Measurements from ENCODE around the gene ANAPC1. TPM values are rescaled to one million over a fixed set of nuclear protein-coding genes. Genes with fewer than 3 reads are reported as not detected.
"Not testable (repeated sequence)": the region's sequence is repeated elsewhere in the genome, so short reads cannot be mapped to it uniquely, and the experiment has no call there.

Gene ANAPC1
- total RNA-seq, 2 donors from 2014 or later = 73.3 to 146 TPM

DNA sequence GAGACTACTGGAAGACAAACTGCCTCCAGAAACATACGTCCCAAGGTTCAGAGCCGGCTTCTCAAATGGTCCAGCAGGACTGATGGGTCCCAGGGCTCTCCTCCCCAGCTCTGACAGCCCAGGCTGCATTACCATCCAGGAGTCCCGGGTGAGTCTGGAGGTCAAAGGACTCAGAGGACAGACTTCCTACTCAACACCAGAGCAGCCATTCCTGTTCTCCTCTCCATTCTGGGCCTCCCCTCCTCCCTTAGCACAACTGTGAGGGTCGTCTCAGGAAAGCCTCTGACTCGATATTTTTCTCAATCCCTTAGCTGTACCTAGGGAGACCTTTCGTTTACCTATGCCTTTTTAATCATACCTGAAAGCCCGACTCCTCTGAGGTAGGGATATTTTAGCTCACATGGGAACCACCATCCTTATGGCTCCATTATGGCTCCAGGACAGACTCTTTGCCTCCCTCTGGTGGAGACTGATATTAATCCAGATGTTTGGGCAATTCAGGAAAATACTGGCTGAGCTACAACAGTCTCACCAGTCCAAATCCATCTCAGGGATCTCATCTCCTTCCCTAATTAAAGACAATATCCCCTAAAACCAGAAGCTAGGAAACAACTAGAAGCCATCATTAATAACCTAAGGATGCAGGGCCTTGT is 70.9 kb downstream of the ANAPC1 start:
- ATAC-seq; H3K9me3 Mint-ChIP-seq; H3K4me3 Mint-ChIP-seq; H3K4me1 Mint-ChIP-seq (ENCODE audit: low read depth in 2 of 2); H3K27ac Mint-ChIP-seq; DNase-seq (ENCODE audit: low spot score); H3K36me3 Mint-ChIP-seq; H3K27me3 Mint-ChIP-seq: not testable (repeated sequence)

DNA sequence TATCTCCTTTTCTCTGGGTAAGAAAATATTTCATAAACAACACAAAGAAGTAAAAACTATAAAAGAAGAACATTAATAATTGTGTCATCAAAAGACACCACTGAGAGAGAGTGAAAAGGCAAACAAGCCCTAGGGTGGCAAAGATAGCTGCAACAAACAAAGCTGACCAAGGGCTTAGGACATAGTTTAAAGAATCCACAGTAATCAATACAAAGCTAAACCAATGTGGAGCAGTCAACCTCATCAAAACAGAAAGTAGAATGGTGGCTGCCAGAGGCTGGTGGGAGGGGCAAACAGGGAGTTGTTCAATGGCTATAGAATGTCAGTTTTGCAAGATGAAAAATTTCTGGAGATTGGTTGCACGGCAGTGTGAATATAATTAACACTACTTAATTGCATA is 93.4 kb downstream of the ANAPC1 start:
- not testable (repeated sequence) for H3K36me3 Mint-ChIP-seq; H3K4me1 Mint-ChIP-seq (ENCODE audit: low read depth in 2 of 2); DNase-seq (ENCODE audit: low spot score); H3K27ac Mint-ChIP-seq; H3K27me3 Mint-ChIP-seq; H3K9me3 Mint-ChIP-seq; H3K4me3 Mint-ChIP-seq; ATAC-seq

- H3K4me3 Mint-ChIP-seq; H3K9me3 Mint-ChIP-seq; DNase-seq (ENCODE audit: low spot score); H3K27me3 Mint-ChIP-seq; H3K36me3 Mint-ChIP-seq; H3K4me1 Mint-ChIP-seq (ENCODE audit: low read depth in 2 of 2); H3K27ac Mint-ChIP-seq; ATAC-seq: not testable (repeated sequence)
Observed at GRCh38 chr2:111784081-111784480, 99.9 kb downstream of the ANAPC1 start.

DNA sequence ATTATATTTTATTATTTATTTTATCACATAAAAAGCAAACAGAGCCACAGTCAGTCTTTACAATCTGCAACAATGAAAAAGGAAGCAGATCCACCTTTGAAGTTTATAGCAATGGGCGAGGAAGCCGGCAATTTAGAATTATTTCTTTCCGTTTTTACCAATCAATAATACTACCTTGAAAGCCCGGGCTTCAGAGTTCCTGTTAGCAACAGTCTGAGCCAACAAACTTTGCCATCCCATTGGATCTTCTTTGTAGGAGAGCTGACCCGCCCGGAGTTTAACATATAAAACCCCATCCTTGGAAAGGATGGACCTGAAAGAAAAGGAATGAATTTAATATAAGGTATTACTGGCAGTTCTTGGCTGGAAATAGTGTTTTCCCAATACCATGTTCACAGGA is 101.8 kb downstream of the ANAPC1 start:
- not testable (repeated sequence) for DNase-seq (ENCODE audit: low spot score); H3K9me3 Mint-ChIP-seq; H3K4me3 Mint-ChIP-seq; ATAC-seq; H3K36me3 Mint-ChIP-seq; H3K27me3 Mint-ChIP-seq; H3K4me1 Mint-ChIP-seq (ENCODE audit: low read depth in 2 of 2); H3K27ac Mint-ChIP-seq

GRCh38 chr2:111781443-111782094 is 102.4 kb downstream of the ANAPC1 start:
- not testable (repeated sequence) for H3K9me3 Mint-ChIP-seq; H3K4me1 Mint-ChIP-seq (ENCODE audit: low read depth in 2 of 2); H3K36me3 Mint-ChIP-seq; ATAC-seq; H3K4me3 Mint-ChIP-seq; DNase-seq (ENCODE audit: low spot score); H3K27ac Mint-ChIP-seq; H3K27me3 Mint-ChIP-seq

DNA sequence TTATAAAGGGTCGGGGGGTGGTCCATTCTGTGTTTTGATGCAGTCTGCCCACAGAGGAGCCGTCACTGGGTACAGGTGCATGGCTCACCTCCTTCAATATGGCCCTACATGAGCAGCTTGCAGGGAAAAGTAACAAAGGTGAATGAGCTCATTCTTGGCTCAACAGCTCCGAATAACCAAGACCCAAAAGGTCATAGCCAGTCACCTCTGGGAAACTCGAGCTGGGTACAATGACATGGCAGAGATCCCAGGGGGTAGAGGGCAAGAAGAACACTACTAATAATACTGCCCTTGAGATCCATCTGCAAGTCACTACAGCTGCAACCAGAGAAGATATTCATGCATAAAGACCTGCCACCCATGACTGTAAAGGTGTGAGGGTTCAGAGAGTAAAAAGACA is 106.8 kb downstream of the ANAPC1 start:
- H3K36me3 Mint-ChIP-seq = peaks cover 11% of the 10 kb centered on the region
- not testable (repeated sequence) for H3K9me3 Mint-ChIP-seq; H3K27ac Mint-ChIP-seq; H3K4me3 Mint-ChIP-seq; H3K4me1 Mint-ChIP-seq (ENCODE audit: low read depth in 2 of 2); ATAC-seq; DNase-seq (ENCODE audit: low spot score); H3K27me3 Mint-ChIP-seq

DNA sequence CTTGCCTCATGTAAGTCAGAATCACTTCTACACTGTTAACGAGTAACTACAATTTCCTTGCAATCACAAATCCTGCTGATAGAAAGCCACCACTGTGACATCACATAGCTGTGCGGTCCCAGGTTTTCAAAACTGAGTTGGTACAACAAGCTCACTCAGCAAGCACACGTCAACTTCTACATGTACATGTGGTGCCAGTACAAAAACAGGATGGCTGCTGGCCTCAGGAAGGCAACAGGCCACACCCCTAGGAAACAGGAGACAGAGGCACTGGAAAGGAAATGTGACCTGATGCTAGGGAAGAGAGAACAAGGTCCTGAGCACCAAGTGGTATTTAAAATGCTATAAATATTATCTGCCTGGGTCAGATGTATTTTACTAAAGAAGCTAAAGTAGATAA is 107.7 kb downstream of the ANAPC1 start:
- H3K9me3 Mint-ChIP-seq; ATAC-seq; H3K4me3 Mint-ChIP-seq; H3K27ac Mint-ChIP-seq; DNase-seq (ENCODE audit: low spot score); H3K4me1 Mint-ChIP-seq (ENCODE audit: low read depth in 2 of 2); H3K27me3 Mint-ChIP-seq: not testable (repeated sequence)
- H3K36me3 Mint-ChIP-seq = peaks cover 11% of the 10 kb centered on the region

- not testable (repeated sequence) for H3K9me3 Mint-ChIP-seq; H3K4me1 Mint-ChIP-seq (ENCODE audit: low read depth in 2 of 2); H3K27ac Mint-ChIP-seq; H3K27me3 Mint-ChIP-seq; H3K4me3 Mint-ChIP-seq; DNase-seq (ENCODE audit: low spot score)
- peaks cover 11% of the 10 kb centered on the region for H3K36me3 Mint-ChIP-seq
- ATAC-seq = peak in 1 of 2 donors; percentile 64
Observed at GRCh38 chr2:111772180-111772579, 111.8 kb downstream of the ANAPC1 start.

- H3K4me1 Mint-ChIP-seq (ENCODE audit: low read depth in 2 of 2); DNase-seq (ENCODE audit: low spot score); H3K9me3 Mint-ChIP-seq; H3K4me3 Mint-ChIP-seq; H3K27ac Mint-ChIP-seq; ATAC-seq; H3K27me3 Mint-ChIP-seq: not testable (repeated sequence)
- H3K36me3 Mint-ChIP-seq = peaks cover 11% of the 10 kb centered on the region
Observed at GRCh38 chr2:111770916-111771658, 112.9 kb downstream of the ANAPC1 start.

DNA sequence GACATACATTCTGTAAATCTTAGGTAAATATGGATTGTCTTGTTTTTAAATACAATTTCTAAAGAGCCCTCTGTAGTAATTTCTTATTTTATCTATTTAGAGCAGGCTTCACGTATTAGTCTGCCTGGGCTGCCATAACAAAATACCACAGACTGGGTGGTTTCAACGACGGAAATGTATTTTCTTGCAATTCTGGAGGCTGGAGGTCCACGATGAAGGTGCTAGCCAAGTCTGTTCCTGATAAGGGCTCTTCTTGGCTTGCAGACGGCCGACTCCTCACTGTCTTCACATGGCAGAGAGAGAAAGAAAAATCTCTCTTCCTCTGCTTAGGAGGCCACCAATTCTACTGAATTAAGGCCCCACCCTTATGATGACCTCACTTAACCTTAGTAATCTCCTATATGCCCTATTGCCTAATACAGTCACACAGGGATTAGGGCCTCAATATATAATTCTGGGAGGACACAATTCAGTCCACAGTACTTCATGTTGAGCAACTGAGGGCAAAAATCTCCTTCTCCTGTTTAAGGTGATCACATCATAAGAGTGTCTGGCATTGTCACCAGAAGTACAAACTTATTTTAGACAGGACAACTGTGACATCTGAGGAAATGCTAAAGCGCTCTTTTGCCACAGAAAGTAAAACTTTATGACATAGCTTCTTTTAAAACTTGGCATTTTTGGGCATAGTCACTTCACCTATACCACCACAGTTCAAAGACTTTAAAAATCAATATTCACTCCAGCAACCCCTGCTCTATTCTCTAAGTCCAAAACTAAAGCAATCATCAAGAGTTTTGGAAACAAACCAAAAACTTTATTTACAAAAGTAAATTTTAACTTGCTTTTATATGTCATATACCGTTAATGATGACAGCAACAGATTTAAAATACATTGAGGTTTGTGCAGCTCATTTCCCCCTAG is 115.5 kb downstream of the ANAPC1 start:
- not testable (repeated sequence) for H3K4me1 Mint-ChIP-seq (ENCODE audit: low read depth in 2 of 2); H3K36me3 Mint-ChIP-seq; H3K4me3 Mint-ChIP-seq; H3K27me3 Mint-ChIP-seq; ATAC-seq; DNase-seq (ENCODE audit: low spot score); H3K9me3 Mint-ChIP-seq; H3K27ac Mint-ChIP-seq

DNA sequence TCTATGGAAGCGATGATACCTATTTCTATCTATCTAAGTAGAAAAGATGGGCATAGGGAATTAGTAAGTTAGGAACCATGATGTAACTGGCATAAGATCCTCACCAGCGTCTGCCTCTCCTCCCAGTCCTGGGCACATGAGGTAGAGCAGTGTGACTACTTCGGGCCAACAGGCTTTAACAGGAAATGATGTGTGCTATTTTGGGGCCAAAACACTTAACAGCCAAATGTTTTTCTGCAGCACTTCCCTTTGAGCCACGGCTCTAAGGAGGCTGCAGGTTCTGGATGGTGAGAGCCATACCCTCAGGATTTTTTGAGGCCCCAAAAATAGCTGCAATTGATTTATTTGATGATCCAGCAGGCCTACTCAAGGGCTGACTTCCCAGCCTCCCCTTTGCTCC is 116.9 kb downstream of the ANAPC1 start:
- H3K4me3 Mint-ChIP-seq = not testable (repeated sequence)

GRCh38 chr2:111766295-111766694 is 117.7 kb downstream of the ANAPC1 start:
- H3K4me1 Mint-ChIP-seq (ENCODE audit: low read depth in 2 of 2); H3K36me3 Mint-ChIP-seq: not testable (repeated sequence)

More for the DNA sequence above, 116.9 kb downstream of the ANAPC1 start:
- H3K9me3 Mint-ChIP-seq; DNase-seq (ENCODE audit: low spot score); ATAC-seq; H3K36me3 Mint-ChIP-seq; H3K27me3 Mint-ChIP-seq; H3K4me1 Mint-ChIP-seq (ENCODE audit: low read depth in 2 of 2); H3K27ac Mint-ChIP-seq: not testable (repeated sequence)

DNA sequence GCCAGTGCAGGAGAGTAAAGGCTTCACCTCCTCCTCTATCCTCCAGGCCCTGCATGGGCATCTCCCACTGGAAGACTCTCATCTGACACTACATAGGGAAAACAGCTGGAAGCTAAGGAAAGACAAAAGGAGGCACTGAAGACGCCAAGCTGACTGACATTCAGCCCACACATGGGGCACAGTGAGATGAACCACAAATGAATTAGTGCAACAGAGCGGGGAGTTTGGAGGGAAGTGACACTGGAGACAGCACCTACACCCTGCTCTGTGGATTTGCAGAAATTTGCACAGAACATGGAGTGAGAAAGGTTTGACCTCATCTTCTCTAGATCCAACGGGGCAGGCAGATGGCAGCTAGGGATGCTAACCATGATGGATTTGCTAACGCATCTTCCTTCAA is 119.8 kb downstream of the ANAPC1 start:
- not testable (repeated sequence) for H3K4me1 Mint-ChIP-seq (ENCODE audit: low read depth in 2 of 2); H3K27ac Mint-ChIP-seq; H3K27me3 Mint-ChIP-seq; ATAC-seq; H3K36me3 Mint-ChIP-seq; DNase-seq (ENCODE audit: low spot score); H3K9me3 Mint-ChIP-seq; H3K4me3 Mint-ChIP-seq

More at GRCh38 chr2:111766295-111766694, 117.7 kb downstream of the ANAPC1 start:
- not testable (repeated sequence) for H3K9me3 Mint-ChIP-seq; H3K27ac Mint-ChIP-seq; H3K4me3 Mint-ChIP-seq; DNase-seq (ENCODE audit: low spot score); H3K27me3 Mint-ChIP-seq; ATAC-seq
